Retina (tissue), 1 donor: ENCODE data around the gene KRT81.

Source experiments
- DNase-seq: peaks from one replicate; pipeline ENCODE4 v3.0.0-alpha.2; 2016

Gene KRT81

DNA sequence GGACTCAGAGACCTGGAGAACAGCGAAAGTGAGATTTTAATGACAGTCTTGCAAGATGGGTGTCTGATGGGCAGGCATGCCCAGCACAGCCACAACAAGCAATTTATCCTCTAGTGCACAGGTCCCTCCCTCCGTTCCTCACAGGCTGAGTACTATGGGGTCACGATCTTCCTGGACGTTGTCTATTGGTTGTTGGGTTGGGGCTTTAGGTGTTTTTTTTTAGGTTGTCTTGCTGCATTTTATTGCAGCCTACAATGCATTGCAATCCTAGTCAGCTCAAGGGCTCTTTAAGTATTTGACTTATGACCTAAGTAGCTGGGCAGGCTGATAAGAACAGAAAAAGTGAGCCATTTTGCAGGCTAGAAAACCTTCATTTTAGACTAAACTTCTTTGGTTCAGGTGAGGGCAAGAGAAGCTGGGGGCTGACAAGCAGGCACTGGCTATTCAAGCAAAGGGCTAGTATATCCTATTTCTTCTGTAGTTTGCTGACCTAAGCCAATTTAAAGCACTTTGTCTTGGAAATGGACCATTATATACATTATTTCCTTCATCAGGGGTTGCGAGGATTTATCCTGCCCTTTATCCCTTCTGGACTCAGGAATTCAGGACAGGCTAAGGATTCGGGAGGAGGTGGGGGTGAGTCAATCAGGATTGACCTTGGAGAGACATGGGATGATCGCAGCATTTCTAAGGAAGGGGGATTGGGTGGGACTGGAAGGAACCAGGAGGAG, 52.3 kb downstream of the KRT81 start:
- no peak for DNase-seq

DNA sequence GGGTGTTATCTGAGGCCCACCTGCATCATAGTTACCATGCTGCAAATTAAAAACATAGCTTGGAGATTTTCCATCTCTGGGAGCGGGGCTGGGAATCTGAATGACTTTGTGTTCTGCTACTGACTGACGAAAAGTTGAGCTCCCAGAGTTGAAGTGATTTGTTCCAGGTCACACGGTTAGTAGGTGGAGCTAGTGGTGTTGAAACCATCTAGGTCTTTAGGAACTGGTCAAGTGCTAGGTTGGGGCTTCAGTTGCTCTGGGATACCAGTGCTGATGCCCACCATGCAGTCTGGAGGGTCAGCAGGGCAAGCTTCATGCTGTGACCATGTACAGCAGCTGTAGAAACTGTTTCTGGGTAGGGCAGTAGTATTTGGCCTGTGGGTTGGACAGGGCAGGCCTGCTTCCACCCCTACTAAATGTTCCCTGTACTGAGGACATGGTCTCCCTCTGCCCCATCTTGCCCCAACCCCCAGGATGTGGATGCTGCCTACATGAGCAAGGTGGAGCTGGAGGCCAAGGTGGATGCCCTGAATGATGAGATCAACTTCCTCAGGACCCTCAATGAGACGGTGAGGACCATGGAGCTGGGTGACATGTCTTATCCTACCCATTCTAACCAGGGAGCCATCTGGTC, 53.0 kb downstream of the KRT81 start:
- no peak for DNase-seq

DNA sequence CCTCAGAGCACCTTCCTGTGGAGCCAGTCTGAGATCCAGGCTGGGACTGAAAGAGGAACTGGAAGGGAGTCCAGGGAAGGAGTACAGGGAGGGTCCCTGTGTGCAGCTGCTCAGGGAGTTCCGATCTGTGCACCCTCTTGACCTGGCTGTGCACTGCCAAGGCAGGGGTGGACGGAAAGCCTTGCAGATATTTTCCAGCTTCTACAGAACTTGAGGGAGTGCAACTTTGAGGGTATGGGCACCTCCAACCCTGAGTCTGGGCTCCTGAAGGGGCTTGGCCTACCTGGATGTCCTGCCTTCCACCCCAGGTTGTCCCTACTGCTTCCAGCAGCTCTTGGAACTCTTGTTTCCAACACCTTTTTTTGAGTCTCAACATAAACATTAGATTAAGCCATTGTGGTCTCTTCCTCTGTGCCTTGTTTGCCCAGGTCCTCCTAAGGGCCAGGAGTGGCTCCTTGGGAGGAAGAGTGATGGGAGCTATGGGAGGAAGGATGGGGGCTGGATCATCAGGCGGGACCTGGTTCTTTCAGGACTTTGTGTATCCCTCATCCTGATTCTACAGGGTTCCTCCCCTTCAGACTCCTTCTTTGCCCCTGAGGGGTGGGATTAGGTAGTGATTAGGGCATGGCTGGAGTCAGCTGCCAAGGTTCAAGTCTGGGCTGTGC, 54.8 kb downstream of the KRT81 start:
- no peak for DNase-seq
